HG03521 (cell line): ENCODE measurements around the gene MYRF.

ENCODE experiments used
- ATAC-seq: cut with Tn5 transposase; IDR thresholded peaks from one replicate; pipeline ENCODE4 v1.9.1; 2021; ENCODE audit warnings: mild to moderate bottlenecking, moderate library complexity; ENCODE audit not compliant: unreplicated experiment

MYRF gene

GRCh38 chr11:61774411-61774810 lies 22.0 kb downstream of the MYRF start:
- ATAC-seq = no peak

GRCh38 chr11:61775106-61775505 lies 22.7 kb downstream of the MYRF start:
- ATAC-seq = no peak

- ATAC-seq = no peak
Observed at GRCh38 chr11:61775606-61776554, 23.4 kb downstream of the MYRF start.

DNA sequence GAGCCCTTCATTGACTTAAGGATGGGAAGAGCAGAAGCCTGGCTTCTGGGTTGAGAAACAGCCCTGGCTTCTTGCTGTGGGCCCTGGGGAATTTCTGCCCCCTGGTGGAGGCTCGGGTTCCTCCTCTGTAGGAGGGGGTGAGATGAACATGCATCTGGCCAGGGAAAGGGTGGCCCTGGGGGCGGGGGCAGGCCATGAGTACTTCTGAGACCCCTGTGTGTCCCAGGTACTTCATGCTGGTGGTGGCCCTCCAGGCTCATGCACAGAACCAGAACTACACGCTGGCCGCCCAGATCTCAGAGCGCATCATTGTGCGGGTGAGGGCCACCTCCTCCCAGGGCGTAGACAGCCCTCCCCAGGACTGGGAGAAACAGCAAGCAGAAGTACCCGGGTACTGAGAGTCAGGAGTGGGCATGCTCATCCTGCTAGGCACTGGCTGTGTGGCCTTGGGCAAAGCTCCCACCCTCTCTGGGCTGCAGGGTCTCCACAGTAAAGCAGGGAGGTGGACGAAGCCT lies 24.2 kb downstream of the MYRF start:
- no peak for ATAC-seq

- ATAC-seq = no peak
Observed at GRCh38 chr11:61777234-61778090, 25.0 kb downstream of the MYRF start.

DNA sequence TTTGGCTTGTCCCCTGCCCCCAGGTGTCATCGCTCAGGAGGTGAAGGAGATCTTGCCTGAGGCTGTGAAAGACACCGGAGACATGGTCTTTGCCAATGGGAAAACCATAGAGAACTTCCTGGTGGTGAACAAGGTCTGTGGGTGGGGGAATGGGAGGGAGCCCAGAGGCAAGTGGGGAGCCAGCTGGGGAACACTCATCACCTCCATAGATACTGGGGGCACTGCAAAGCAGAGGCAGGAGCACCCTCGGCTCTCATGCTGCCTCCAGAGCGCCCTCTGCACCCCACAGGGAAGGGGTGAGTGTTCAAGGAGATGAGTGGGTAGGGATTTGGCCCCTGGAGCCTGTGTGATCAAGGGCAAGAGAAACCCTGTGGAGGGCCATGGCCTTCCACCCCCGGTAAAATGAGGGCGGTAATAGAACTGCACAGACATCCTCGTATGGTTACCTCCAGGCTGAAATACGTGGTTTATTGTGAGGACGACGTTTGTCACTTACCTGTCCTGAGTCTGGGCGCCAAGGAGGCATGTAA lies 26.0 kb downstream of the MYRF start:
- ATAC-seq = no peak

DNA sequence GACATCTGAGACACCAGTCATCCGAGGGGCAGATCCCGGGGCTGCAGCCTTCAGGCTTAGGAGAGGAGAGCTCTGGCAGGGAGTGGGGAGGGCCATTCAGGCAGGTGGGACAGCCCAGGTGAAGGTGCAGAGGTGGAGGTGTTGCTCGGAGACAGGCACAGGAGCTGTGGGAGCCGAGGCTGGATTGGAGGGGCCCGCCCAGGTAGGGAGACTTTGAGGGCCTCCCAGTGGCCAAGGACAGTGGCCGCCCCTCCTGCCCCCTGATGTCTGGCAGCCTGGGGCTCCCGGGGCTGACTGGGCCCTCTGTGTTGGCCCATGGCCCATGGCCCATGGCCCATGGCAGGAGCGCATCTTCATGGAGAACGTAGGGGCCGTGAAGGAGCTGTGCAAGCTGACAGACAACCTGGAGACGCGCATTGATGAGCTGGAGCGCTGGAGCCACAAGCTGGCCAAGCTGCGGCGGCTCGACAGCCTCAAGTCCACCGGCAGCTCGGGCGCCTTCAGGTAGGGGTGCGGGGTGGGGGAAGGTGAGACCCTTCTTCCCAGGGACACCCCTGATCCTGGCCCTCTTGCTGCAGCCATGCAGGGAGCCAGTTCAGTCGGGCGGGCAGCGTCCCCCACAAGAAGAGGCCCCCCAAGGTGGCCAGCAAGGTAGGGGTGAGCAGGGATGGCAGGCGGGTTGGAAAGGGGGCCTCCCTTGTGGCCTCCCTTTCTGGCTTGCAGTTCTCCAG lies 26.6 kb downstream of the MYRF start:
- no peak for ATAC-seq

DNA sequence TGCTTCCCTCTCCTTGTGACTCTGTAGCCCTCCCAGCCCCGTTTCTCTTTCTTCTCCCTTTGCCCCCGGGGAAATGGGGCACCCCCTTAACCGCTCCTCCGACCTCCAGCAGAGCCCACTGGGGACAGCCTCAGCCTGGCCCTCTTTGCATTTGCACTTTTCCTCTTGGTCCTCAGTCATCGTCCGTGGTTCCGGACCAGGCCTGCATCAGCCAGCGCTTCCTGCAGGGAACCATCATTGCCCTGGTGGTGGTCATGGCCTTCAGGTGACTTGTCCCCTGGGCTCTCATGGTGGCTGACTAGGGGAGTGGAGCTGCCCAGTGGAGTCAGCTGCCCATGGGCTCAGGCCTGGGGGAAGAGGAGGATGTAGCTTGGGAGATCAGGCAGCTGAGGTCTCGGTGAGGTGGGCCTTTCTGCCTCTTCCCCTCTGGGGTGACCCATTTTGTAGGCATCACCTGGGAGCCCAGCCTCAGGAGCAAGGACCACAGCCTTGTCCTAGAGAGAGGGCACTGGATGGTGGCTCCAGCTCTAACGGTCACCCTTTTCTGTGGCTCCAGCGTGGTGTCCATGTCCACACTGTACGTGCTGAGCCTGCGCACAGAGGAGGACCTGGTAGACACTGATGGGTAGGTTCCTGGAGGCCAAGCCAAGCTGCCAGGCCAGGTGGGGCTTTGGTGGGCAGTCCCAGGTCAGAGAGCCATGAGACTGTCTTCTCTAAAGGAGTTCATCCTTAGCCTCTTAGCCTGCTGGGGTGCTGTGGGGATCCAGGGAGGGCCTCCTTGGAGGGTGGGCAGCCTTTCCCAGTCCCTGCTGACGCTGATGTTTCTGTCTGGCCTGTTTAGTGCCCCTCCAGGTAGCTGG lies 27.5 kb downstream of the MYRF start:
- no peak for ATAC-seq

- no peak for ATAC-seq
Observed at GRCh38 chr11:61780581-61781162, 28.2 kb downstream of the MYRF start.

DNA sequence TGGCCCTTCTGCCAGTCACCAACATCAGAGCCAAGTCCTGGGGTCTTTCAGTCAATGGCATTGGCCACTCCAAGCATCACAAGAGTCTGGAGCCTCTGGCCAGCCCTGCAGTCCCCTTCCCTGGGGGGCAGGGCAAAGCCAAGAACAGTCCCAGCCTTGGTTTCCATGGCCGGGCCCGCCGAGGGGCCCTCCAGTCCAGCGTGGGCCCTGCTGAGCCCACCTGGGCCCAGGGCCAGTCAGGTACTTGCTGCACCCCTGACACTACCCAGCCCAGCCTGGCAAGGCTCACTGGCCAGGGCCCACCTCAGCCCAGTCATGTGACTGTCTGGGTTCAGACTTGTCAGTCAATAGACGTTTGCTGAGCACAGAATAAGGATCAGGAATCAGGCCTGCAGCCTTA lies 29.1 kb downstream of the MYRF start:
- no peak for ATAC-seq

DNA sequence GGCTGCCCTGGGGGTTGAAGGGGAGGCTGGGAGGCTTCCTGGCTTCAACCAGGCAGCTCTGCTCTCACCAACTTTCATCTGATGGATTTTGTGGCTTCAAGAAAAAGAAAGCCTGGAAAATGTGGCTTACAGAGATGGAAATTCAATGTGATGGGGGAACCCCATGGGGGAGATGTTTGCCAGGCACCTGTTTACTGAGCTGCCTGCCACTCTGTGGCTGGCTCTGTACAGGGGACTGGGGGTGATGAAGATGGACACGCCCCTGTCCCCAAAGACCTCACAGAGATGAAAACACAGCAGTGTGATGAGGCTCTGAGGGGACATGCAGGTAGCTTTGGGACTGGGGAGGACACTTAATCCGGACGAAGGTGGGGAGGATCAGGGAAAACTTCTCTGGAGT lies 29.9 kb downstream of the MYRF start:
- no peak for ATAC-seq

DNA sequence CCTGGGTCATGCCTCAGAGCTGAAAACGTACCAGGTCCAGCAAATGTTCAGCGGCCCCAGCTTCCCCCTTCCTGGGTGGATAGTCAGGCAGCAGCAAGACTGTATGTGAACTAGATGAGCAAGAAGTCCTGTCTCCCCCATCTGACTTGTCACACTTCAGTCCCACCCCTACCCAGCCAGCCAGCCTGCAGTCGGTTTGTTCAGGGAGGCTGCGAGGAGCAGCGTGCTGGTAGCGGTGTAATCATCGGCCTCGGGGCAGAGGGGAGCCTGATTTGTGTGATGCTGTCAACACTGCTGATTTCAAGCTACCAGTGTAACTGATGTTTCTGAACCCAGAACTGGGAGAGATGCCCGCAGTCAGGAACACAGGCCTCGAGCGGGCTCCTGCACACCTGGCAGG lies 30.4 kb downstream of the MYRF start:
- ATAC-seq = no peak

DNA sequence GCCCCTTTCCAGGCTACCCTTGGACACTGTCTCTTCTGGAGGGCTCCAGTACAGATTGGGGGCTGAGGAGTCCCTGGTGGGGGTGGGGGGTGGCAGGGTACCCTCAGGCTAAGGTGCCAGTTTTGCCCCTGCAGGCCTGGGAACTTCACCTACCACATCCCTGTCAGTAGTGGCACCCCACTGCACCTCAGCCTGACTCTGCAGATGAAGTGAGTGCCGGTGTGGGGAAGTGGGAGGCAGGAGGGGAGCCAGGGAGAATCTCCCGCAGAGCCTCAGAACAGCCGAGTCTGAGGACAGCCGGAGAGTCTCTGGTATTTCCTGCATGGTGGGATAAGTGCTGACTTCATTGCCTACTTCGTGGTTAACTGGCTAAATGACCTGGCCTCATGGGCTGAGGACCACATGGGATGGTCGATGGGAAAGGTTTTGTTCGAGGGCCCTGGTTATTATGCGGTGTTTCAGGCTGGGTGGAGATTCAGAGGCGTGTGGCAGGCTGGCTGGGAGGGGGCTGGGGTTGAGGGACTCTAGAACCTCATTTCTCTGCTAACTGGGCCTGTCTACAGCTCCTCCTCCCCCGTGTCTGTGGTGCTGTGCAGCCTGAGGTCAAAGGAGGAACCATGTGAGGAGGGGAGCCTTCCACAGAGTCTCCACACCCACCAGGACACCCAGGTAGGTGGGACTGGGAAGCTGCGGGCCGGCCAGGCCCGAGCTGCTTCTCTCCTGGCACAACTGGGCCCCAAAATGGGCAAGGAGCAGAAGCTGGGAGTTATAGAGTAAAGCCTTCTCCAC lies 31.5 kb downstream of the MYRF start:
- no peak for ATAC-seq

DNA sequence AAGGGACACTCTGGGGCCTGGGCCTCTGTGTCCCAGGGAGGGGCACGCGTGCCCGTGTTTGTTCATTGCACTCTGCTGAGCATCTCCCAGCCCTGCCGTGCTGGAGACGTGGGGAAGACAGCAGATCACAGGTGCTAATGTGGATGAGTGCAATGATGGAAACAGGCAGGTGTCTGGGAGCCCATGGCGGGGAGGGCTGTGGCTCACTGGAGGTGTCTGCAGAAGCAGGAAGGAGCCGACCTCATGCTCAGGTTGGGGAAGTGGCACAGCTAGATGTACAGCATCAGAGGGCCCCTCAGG lies 32.0 kb downstream of the MYRF start:
- no peak for ATAC-seq

DNA sequence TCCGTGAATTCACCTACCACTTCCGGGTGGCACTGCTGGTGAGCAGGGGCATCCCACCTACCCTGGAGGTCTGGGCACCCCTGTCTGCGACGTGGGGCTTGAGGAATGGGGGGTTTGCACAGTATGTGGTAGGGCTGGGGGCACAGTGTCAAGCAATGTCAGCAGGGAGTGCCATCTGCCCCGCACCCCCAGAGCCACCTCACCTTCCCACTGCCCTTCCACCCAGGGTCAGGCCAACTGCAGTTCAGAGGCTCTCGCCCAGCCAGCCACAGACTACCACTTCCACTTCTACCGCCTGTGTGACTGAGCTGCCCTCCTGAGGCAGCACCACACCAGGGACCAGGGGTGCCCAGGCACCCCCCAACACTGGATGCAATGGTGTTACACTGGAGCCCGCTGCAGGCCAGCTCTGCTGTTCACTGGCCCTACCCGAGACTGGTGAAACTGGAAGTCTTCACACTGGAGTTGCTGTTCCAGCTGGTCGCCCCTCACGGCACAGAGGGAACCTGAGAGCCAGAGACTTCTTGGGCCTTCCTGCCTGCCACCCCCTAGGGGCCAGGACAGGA lies 33.5 kb downstream of the MYRF start:
- no peak for ATAC-seq

DNA sequence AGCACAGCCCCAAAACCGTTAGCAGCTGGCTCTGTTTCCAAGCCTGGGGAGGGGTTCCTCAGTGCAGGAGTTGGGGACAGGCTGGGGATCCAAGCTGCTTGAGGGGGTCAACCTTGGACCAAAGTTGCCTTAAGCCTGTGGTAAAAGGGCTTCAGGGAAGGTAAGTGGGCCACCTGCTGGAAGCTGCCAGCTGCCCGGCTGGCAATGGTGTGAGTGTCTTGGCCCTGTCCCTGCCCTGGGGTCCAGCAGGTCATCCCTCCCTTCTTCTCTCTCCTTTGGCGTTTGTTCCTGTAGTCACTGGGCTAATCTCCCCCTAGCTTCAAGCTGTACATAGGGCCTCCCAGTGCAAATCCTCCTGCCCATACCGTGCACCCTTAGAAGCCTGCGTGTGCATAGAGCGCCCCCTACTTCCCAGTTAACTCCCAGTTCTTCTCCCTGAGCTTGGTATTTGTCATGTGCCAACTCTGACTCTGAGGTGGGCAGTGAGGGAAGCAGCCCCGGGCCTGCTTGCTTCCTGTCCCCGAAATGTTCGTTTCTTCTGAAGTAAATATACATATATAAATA lies 35.6 kb downstream of the MYRF start:
- no peak for ATAC-seq

DNA sequence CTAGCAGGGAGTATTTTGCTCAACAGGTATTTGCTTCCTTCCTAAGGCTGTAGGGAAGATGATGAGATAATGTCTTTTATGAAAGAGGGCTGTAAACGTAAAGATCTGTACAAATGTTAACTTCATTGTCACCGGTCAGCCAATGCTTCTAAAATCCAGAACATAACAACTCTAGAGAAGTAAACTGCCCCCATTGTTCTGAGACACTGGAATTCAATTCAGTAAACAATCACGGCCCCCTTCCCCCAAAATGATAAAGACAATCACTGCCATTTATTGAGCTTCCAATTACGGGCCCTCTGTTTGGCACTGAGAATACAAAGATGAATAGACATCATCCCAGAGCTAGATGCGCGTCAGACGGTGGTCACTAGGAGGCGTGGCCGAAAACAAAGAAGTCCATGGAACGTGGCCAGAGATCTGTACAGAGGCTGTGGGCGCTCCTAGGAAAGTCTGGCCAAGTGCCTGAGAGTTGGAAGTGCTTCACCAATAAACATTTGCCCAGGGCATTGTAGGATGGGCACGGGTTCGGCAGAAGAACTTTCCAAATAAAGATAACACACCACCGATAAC lies 39.4 kb downstream of the MYRF start:
- peak; percentile 14 for ATAC-seq
